Activated CD8-positive, alpha-beta memory T cell treated with anti-CD3 and anti-CD28 coated beads for 4 hours (primary cell): ENCODE measurements around the gene LRIG3.
"Not testable (repeated sequence)": the region's sequence is repeated elsewhere in the genome, so short reads cannot be mapped to it uniquely, and the experiment has no call there.

Source experiments
- DNase-seq, 2 donors: peaks; one replicate each; pipeline ENCODE4 v3.0.0-alpha.2; 2020; ENCODE audit warnings: low read depth in 2 of 2

The LRIG3 gene

GRCh38 chr12:58855630-58856029 lies 64.7 kb downstream of the LRIG3 start:
- not testable (repeated sequence) for DNase-seq

- DNase-seq: no peak
These were observed 69.5 kb downstream of the LRIG3 start for GRCh38 chr12:58850826-58851225.

DNA sequence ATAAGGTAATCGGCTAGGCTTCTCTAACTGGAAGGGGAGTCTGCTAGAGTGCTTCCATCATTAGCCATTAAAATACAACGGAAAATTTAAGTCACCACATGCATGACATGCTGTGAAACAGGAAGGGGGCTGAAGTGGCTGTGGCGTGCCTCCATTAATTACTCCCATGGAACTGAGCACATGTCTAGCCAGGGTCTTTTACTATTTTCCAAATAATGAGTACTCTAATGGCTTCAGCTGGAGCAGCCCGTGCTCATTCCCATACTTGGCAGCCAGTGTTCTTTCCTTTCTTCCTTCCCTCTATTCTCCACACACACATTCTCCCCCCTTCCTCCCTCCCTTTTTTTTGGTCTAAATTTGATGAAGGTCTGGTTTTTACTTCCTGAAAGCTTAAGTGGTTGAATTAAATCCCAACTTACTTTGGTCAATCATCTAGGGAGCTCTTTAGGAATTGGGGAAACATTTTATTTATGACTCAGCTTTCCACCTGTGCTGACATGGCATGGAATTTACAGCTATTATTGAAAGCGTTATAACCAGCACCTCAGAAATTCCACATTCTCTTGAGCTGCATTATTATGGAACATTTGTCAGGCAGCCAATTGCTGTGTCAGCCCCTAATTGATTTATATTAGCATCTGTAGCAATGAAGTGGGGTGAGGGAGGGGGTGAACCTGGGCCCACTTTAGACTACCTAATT lies 72.3 kb downstream of the LRIG3 start:
- no peak for DNase-seq

DNA sequence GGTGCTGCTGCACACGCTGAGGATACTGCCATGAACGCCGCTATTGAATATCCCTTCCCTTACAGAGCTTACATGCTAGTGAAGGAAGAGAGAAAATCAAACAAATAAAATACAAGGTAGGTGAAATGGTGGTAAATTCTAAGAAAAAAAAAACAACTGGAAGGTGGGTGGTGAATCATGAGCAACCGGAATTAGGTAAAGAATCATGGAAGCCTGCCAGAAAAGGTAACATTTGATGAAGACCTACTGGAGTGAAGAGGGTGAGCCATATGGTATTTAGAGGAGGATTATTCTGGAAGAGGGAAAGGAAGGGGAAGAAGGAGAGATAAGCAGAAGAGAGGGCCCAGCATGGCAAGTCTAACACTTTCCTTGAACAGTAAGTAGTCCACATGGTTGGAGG lies 76.1 kb downstream of the LRIG3 start:
- no peak for DNase-seq

- no peak for DNase-seq
These were observed 79.1 kb downstream of the LRIG3 start for GRCh38 chr12:58841058-58841798.

GRCh38 chr12:58833853-58834252 lies 86.5 kb downstream of the LRIG3 start:
- no peak for DNase-seq

GRCh38 chr12:58832920-58833319 lies 87.4 kb downstream of the LRIG3 start:
- no peak for DNase-seq
